HL-60 (cell line): ENCODE measurements around the gene PRKCD.

Experiments used
- CTCF ChIP-seq: IDR thresholded peaks from one replicate; pipeline ENCODE4 v1.5.1; 2011; ENCODE audit warnings: low read length, control low read depth, inconsistent platforms; ENCODE audit not compliant: insufficient read depth
- GABPA ChIP-seq: IDR thresholded peaks from 2 replicates; pipeline ENCODE4 v1.6.1; 2012; ENCODE audit warnings: low read depth

GRCh38 chr3:53230789-53231188 is 69.8 kb downstream of the PRKCD start:
- TF ChIP-seq GABPA, result no peak
- no peak for TF ChIP-seq CTCF
